Omental fat pad (tissue), 4 donors: Measurements from ENCODE around the gene KDELR3. TPM values are rescaled to one million over a fixed set of nuclear protein-coding genes. Genes with fewer than 3 reads are reported as not detected.
"Not testable (repeated sequence)": the region's sequence is repeated elsewhere in the genome, so short reads cannot be mapped to it uniquely, and the experiment has no call there.

ENCODE experiments used
- ATAC-seq: fragments of 150-250 bp; one replicate; pipeline ENCODE4 v1.9.1; 2016; ENCODE audit warnings: mild to moderate bottlenecking, moderate library complexity; ENCODE audit not compliant: low FRiP score
- DNase-seq: peaks from one replicate; pipeline ENCODE4 v3.0.0-alpha.2; 2019; ENCODE audit warnings: low spot score
- total RNA-seq, 4 donors: library from RNA; depleted of rRNA; stranded (reverse); fragments of >200 nt; gene quantifications; one replicate each; pipeline ENCODE4 v1.1.0, GENCODE V29; 2016
- TF ChIP-seq, protein P1 (sequence below), 3 donors: fragments of 450-650 bp; IDR thresholded peaks; one replicate each; pipeline ENCODE4 v1.5.1; 2016 to 2017; ENCODE audit warnings: antibody characterized with exemption in 3 of 3, mild to moderate bottlenecking in 3 of 3, moderate library complexity in 2 of 3

Gene KDELR3
- total RNA-seq, 4 donors from 2014 or later = 10.2 to 30.6 (median 15.1) TPM

DNA sequence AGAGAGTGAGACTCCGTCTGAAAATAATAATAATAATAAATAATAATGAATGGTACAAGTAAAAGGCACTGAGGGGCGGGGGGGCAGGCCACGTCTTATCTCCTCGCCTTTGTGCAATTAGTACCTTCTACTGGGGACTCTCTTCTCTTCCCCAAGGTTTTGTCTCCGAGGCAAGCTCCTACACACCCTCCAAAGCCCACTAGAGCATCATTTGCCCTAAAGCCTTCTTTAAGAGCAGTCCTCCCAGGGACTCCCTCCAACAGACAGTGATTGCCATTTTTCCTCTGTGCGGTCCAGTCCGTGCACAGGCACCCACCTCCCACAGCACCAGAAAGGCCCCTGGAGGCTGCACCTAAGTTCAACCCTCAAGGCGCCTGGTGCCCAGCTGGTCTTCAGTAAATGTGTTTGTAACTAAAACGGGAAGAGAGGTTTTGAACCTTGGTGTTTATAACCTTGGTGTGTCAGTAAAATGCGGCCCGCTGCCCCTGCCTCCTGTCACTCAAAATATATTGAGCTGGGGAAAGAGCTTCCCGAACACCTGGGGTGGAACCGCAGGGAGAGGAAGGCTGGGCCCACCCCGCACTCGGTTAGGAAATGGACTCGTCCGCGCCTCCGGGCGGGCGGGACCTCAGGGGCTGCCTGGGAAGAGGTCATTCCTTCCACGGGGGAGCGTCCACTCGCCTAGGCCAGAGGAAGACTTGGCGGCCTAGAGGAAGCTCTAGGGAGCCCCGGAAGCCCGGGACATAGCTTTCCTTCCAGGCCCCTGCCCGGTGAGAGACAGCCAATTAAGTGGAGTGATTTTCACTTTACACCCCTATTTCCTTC lies 4.7 kb upstream of the KDELR3 start:
- TF ChIP-seq, protein P1, sequence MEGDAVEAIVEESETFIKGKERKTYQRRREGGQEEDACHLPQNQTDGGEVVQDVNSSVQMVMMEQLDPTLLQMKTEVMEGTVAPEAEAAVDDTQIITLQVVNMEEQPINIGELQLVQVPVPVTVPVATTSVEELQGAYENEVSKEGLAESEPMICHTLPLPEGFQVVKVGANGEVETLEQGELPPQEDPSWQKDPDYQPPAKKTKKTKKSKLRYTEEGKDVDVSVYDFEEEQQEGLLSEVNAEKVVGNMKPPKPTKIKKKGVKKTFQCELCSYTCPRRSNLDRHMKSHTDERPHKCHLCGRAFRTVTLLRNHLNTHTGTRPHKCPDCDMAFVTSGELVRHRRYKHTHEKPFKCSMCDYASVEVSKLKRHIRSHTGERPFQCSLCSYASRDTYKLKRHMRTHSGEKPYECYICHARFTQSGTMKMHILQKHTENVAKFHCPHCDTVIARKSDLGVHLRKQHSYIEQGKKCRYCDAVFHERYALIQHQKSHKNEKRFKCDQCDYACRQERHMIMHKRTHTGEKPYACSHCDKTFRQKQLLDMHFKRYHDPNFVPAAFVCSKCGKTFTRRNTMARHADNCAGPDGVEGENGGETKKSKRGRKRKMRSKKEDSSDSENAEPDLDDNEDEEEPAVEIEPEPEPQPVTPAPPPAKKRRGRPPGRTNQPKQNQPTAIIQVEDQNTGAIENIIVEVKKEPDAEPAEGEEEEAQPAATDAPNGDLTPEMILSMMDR (IDR thresholded peaks at IDR 0.05) = no peak
- ATAC-seq (peak; percentile 70), DNase-seq (no peak)

DNA sequence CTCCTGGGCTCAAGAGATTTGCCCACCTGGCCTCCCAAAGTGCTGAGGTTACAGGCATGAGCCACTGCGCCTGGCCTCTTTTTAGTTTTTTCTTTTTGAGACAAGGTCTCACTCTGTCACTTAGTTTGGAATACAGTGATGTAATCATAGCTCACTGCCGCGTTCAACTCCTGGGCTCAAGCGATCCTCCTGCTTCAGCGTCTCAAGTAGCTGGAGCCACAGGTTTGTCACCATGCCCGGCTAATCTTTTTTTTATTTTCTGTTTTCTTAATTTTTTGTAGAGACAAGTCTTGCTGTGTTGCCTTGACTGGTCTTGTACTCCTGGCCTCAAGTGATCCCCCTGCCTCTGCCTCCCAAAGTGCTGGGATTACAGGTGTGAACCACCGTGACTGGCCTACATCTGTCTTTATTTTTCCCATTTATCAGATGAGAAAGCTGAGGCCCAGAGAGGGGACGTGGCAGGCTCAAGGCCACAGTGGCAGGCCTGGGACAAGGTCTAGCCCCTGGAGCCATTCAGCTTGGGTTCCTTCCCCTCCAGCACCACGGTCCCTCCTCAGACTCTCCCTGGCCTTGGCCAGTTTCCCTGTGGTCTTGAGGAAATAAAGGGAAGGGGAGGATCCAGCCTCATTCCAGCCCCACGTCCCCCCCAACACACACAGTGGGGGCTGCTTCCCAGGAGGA lies 2.8 kb upstream of the KDELR3 start:
- ATAC-seq = no peak
- no peak for DNase-seq
- TF ChIP-seq, protein P1 (IDR thresholded peaks at IDR 0.05) = no peak

GRCh38 chr22:38465673-38466490 lies 2.0 kb upstream of the KDELR3 start:
- ATAC-seq = no peak
- TF ChIP-seq, protein P1 (IDR thresholded peaks at IDR 0.05) = no peak

GRCh38 chr22:38467438-38467903 lies 425 bp upstream of the KDELR3 start:
- ATAC-seq (peak; percentile 29), DNase-seq (no peak)
- TF ChIP-seq, protein P1 (IDR thresholded peaks at IDR 0.05) = no peak

More at GRCh38 chr22:38465673-38466490, 2.0 kb upstream of the KDELR3 start:
- DNase-seq = no peak

DNA sequence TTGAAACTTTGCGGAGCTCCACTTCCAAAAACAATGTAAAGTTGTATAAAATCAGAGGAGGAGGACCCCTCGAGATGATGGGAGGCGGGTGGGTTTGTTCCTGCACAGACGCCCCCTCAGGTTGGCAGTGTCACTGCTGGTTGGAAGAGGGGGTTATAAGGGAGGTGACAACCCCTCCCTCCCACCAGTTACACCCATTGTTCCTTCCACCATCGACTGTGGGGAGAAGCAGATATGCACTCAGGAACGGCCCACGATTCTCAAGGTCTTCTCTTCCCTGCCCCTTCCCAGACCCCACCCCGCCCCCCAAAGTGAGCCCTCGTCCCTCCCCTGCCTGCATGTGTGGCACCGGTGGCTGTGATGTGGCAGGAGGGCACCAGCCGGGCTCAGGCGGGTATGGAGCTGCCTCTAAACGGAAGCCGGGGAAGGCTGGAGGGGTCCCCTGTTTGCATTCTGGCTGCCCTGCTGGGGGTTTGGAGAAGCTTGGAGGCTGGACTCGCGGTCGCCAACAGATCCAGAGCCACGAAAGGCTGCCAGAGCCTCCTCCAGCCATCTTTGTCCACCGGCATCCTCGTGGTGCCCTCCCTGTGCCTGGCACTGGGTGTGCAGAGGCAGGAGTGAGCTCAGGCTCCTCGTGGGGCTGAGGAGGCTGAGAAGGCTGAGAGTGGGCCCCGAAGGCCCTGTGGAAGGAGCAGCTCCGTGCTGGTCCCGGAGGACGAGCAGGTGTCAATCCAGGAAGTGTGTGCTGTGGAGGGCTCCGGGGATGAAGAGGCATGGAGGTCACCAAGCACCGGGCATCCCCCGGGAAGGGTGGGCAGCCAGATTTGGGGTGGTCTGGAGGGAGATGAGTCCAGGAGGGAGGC lies 778 bp downstream of the KDELR3 start:
- TF ChIP-seq, protein P1 (IDR thresholded peaks at IDR 0.05) = no peak
- ATAC-seq (no peak), DNase-seq (no peak)

DNA sequence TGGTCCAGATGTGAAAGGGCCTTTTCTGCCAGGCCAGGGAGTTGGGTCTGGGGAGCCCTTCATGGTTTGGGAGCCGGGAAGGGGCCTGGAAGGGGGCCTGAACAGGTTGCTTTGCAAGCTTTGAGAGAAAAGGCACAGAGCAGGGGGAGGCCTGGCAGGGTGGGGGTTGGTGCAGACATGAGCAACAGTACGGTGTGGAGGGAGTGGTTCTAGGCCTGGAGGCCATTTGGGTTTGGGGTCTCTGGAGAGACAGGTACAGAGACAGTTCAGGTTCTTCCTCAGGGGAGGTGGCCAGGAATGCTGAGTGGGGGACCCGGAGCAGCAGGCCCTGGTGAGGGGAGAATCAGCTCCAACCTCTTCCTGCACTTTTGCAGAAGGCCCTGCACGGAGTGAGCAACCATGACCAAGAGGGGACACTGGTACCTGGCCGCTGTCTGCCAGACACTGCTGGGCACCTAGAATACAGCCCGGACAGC lies 1.4 kb downstream of the KDELR3 start:
- TF ChIP-seq, protein P1 (IDR thresholded peaks at IDR 0.05) = no peak
- no peak for DNase-seq
- ATAC-seq = no peak

DNA sequence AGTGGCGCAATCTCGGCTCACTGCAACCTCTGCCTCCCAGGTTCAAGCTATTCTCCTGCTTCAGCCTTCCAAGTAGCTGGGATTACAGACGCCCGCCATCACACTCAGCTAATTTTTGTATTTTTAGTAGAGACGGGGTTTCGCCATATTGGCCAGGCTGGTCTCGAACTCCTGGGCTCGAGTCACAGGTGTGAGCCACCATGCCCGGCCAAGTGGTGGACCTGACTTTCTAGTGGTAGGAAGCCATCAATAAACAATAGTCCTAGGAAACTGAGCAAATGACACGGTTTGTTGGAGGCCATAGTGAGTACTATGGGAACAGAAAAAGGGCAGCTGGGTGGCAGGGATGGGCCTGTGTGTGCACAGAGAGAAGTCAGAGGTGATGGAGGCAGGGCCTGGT lies 2.3 kb downstream of the KDELR3 start:
- not testable (repeated sequence) for ATAC-seq, DNase-seq
